Common myeloid progenitor, CD34-positive (primary cell): ENCODE measurements around the gene HEPN1.

Experiments used
- CTCF ChIA-PET: fragments of 350-600 bp; sonication (Branson Sonifier 250); formaldehyde crosslinking; loops from one replicate; lab custom pipeline; 2021; ENCODE audit warnings: antibody characterized with exemption; lab: Charles Lee
- POLR2A ChIA-PET: fragments of 350-600 bp; sonication (Branson Sonifier 250); formaldehyde crosslinking; loops from one replicate; lab custom pipeline; 2021; ENCODE audit warnings: antibody characterized with exemption; lab: Charles Lee
- DNase-seq, 3 donors: peaks; one replicate each; pipeline versions ENCODE4 v3.0.0 to v3.0.0-alpha.2; 2013
- H3K27ac ChIP-seq, 2 experiments: 1 replicate in 1 of 2; 2 replicates in 1 of 2; pipeline ENCODE4 v1.7.0; 2013; ENCODE audit warnings: inconsistent platforms in 2 of 2, low read length in 2 of 2, mild to moderate bottlenecking in 2 of 2, low read depth in 1 of 2, moderate library complexity in 1 of 2; ENCODE audit not compliant: severe bottlenecking in 2 of 2, insufficient read depth in 1 of 2, poor library complexity in 1 of 2
- H3K27me3 ChIP-seq, 5 experiments: replicated peaks in 2 of 5; 1 replicate in 3 of 5; 2 replicates in 2 of 5; pipeline versions ENCODE4 v1.6.1 to v1.7.0; 2013; ENCODE audit warnings: low read length in 4 of 5, mild to moderate bottlenecking in 2 of 5, moderate library complexity in 2 of 5, inconsistent platforms in 1 of 5; ENCODE audit not compliant: insufficient read depth in 5 of 5, control insufficient read depth in 4 of 5
- H3K36me3 ChIP-seq, 4 experiments: 1 replicate in 2 of 4; 2 replicates in 2 of 4; pipeline versions ENCODE4 v1.6.1 to v1.7.0; 2013; ENCODE audit warnings: low read length in 3 of 4, control low read depth in 1 of 4, mild to moderate bottlenecking in 1 of 4; ENCODE audit not compliant: control insufficient read depth in 4 of 4, insufficient read depth in 4 of 4
- H3K4me1 ChIP-seq, 4 experiments: 1 replicate in 3 of 4; 2 replicates in 1 of 4; pipeline versions ENCODE4 v1.6.1 to v1.7.1; 2013; ENCODE audit warnings: low read length in 3 of 4, mild to moderate bottlenecking in 3 of 4, control low read depth in 1 of 4, inconsistent platforms in 1 of 4, moderate library complexity in 1 of 4; ENCODE audit not compliant: control insufficient read depth in 4 of 4, insufficient read depth in 4 of 4; ENCODE audit errors: control extremely low read depth in 1 of 4
- H3K4me3 ChIP-seq, 7 experiments: 1 replicate in 4 of 7; 2 replicates in 3 of 7; pipeline versions ENCODE4 v1.5.1 to v1.7.0; 2013; ENCODE audit warnings: mild to moderate bottlenecking in 7 of 7, low read length in 6 of 7, moderate library complexity in 6 of 7, inconsistent platforms in 2 of 7, low read depth in 2 of 7, control low read depth in 1 of 7; ENCODE audit not compliant: insufficient read depth in 4 of 7, control insufficient read depth in 1 of 7; ENCODE audit errors: extremely low read depth in 1 of 7
- H3K9me3 ChIP-seq, 5 experiments: 1 replicate in 4 of 5; 2 replicates in 1 of 5; pipeline versions ENCODE4 v1.6.1 to v1.7.1; 2013; ENCODE audit warnings: low read length in 4 of 5, mild to moderate bottlenecking in 2 of 5, inconsistent platforms in 1 of 5, low read depth in 1 of 5, moderate library complexity in 1 of 5; ENCODE audit not compliant: control insufficient read depth in 4 of 5, insufficient read depth in 2 of 5; ENCODE audit errors: control extremely low read depth in 1 of 5
- WGBS: methylation state at CpG from one replicate; pipeline ENCODE4 v1.1.5; 2013; ENCODE audit not compliant: insufficient coverage; 5-methylcytosine and 5-hydroxymethylcytosine counted together

Gene HEPN1

GRCh38 chr11:124915541-124916369, 3.3 kb upstream of the HEPN1 start:
- Histone ChIP-seq H3K27ac (no peak overlapping the region), H3K4me3 (no peak overlapping the region), H3K4me1 (peaks cover 0 to 7% (median 4%) of the 10 kb centered on the region in 4 experiments), H3K9me3 (peaks cover 0 to 15% (median 4%) of the 10 kb centered on the region in 5 experiments), H3K36me3 (no peaks in the 10 kb centered on the region), H3K27me3 (peaks cover 0 to 2% (median 0%) of the 10 kb centered on the region in 5 experiments)
- DNase-seq, result no peak
- ChIA-PET CTCF (no interaction called here), POLR2A (no interaction called here)
- WGBS, result 100% methylated on average over 2 of the region's 3 CpGs

GRCh38 chr11:124916370-124916710, 2.7 kb upstream of the HEPN1 start:
- no peaks in the 10 kb centered on the region for H3K36me3 ChIP-seq
- H3K9me3 ChIP-seq, result peaks cover 0 to 12% (median 4%) of the 10 kb centered on the region in 5 experiments
- POLR2A ChIA-PET, result no interaction called here
- H3K4me1 ChIP-seq, result peaks cover 0 to 12% (median 10%) of the 10 kb centered on the region in 4 experiments
- DNase-seq, result no peak
- CTCF ChIA-PET, result interaction anchor here (1.1 kb wide), 1 partner anchor 18 kb away, joined by 3 read pairs; no protein-coding TSS in a partner anchor
- H3K4me3 ChIP-seq, result no peak overlapping the region
- H3K27me3 ChIP-seq, result peaks cover 0 to 3% (median 1%) of the 10 kb centered on the region in 5 experiments
- no peak overlapping the region for H3K27ac ChIP-seq

GRCh38 chr11:124917115-124917637, 1.9 kb upstream of the HEPN1 start:
- Histone ChIP-seq H3K36me3 (no peaks in the 10 kb centered on the region), H3K4me1 (peaks cover 0 to 13% (median 11%) of the 10 kb centered on the region in 4 experiments), H3K9me3 (peaks cover 0 to 6% (median 3%) of the 10 kb centered on the region in 5 experiments), H3K27me3 (peaks cover 0 to 10% (median 9%) of the 10 kb centered on the region in 5 experiments), H3K4me3 (no peak overlapping the region), H3K27ac (no peak overlapping the region)
- CTCF ChIA-PET, result interaction anchor here (1.1 kb wide), 1 partner anchor 19 kb away, joined by 3 read pairs; no protein-coding TSS in a partner anchor
- WGBS, result 98% methylated on average over 4 of the region's 6 CpGs
- DNase-seq, result no peak
- POLR2A ChIA-PET, result no interaction called here

GRCh38 chr11:124919898-124920297, 848 bp downstream of the HEPN1 start:
- DNase-seq, result no peak
- peaks cover 0 to 13% (median 11%) of the 10 kb centered on the region in 4 experiments for H3K4me1 ChIP-seq
- no CpG with 5 or more reads among the region's 2 CpGs for WGBS
- no peak overlapping the region for H3K27ac ChIP-seq
- no peak overlapping the region for H3K4me3 ChIP-seq
- no peaks in the 10 kb centered on the region for H3K36me3 ChIP-seq
- H3K27me3 ChIP-seq, result peaks cover 0 to 15% (median 9%) of the 10 kb centered on the region in 5 experiments
- ChIA-PET POLR2A (no interaction called here), CTCF (interaction anchor here (1.6 to 4.7 kb wide), 3 partner anchors 21 to 54 kb away, joined by 5 to 19 read pairs (median 6); partner anchors contain the start of genes ROBO3 and ROBO4)
- H3K9me3 ChIP-seq, result peaks cover 0 to 3% (median 0%) of the 10 kb centered on the region in 5 experiments

GRCh38 chr11:124920356-124920755, 1.3 kb downstream of the HEPN1 start:
- Histone ChIP-seq H3K4me3 (peak overlapping the region in 3 of 7 experiments; percentile 38 to 65 (median 52)), H3K4me1 (peaks cover 0 to 13% (median 11%) of the 10 kb centered on the region in 4 experiments), H3K27ac (no peak overlapping the region), H3K27me3 (peaks cover 0 to 15% (median 9%) of the 10 kb centered on the region in 5 experiments), H3K9me3 (peaks cover 0 to 3% (median 0%) of the 10 kb centered on the region in 5 experiments), H3K36me3 (no peaks in the 10 kb centered on the region)
- no peak for DNase-seq
- ChIA-PET CTCF (interaction anchor here (1.0 to 4.7 kb wide), 4 partner anchors 18 to 54 kb away, joined by 3 to 19 read pairs (median 6); partner anchors contain the start of genes ROBO3 and ROBO4), POLR2A (no interaction called here)
- WGBS, result 100% methylated on average over 3 of the region's 5 CpGs

GRCh38 chr11:124920870-124921609, 2.0 kb downstream of the HEPN1 start:
- Histone ChIP-seq H3K4me3 (peak overlapping the region in 5 of 7 experiments; percentile 7 to 65 (median 38)), H3K4me1 (peaks cover 0 to 13% (median 11%) of the 10 kb centered on the region in 4 experiments), H3K27me3 (peaks cover 0 to 15% (median 9%) of the 10 kb centered on the region in 5 experiments), H3K9me3 (peaks cover 0 to 3% (median 0%) of the 10 kb centered on the region in 5 experiments), H3K27ac (no peak overlapping the region), H3K36me3 (no peaks in the 10 kb centered on the region)
- DNase-seq, result peak; percentile 86 to 93 (median 92)
- ChIA-PET POLR2A (no interaction called here), CTCF (interaction anchor here (1.0 to 4.7 kb wide), 3 partner anchors 17 to 45 kb away, joined by 3 to 19 read pairs (median 6); partner anchors contain the start of gene ROBO4)
- 14% methylated on average over 74 of the region's 82 CpGs for WGBS
